ENCODE results near the gene LCLAT1. TPM values are rescaled to one million over a fixed set of nuclear protein-coding genes. Genes with fewer than 3 reads are reported as not detected.

Gene LCLAT1
- total and polyA plus RNA-seq, 2 of the 4 experiments (the other 2 are of a cell fraction) = 7.5 to 11.5 TPM

DNA sequence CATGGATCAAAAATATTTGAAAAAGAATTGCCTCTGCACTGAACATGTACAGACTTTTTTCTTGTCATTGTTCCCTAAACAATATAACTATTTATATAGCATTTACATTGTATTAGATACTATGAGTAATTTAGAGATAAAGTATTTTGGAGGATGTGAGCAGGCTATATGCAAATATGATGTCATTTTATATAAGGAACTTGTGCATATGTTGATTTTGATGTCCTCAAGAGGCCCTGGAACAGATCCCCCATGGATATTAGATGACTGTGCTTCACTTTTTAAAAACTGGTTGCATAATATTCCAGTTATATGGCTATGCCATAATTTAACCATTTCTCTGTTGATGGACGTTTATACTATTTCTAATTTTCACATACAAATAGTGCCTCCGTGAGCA is 16.5 kb downstream of the LCLAT1 start:
- Histone ChIP-seq H4K5ac (ENCODE audit: low read depth, low read length) (no peak overlapping the region), H3K56ac (ENCODE audit: extremely low read depth, insufficient read depth, low read length) (no peak overlapping the region), H3K79me1 (ENCODE audit: low read depth in 1 of 2, low read length in 2 of 2) (peaks cover 41 to 50% of the 10 kb centered on the region in 2 experiments), H3K4me1 (ENCODE audit: control insufficient read depth, insufficient read depth, low read length) (peaks cover 6% of the 10 kb centered on the region), H3K4me3 (ENCODE audit: insufficient read depth, low read depth, low read length) (no peak overlapping the region), H3K4me2 (ENCODE audit: low read depth, low read length) (no peak overlapping the region), H2BK20ac (ENCODE audit: low read depth, low read length) (no peak overlapping the region), H3K9me3 (ENCODE audit: control insufficient read depth, insufficient read depth, low read length) (no peaks in the 10 kb centered on the region), H4K8ac (ENCODE audit: low read depth in 2 of 2, low read length in 2 of 2) (no peak overlapping the region), H4K91ac (ENCODE audit: insufficient read depth, low read depth, low read length) (no peak overlapping the region), H2AK5ac (ENCODE audit: low read depth, low read length) (no peak overlapping the region), H3K9ac (ENCODE audit: low read depth, low read length) (no peak overlapping the region), H3K27me3 (ENCODE audit: control insufficient read depth, insufficient read depth, low read length) (no peaks in the 10 kb centered on the region), H2BK5ac (ENCODE audit: low read depth, low read length, poor library complexity, severe bottlenecking) (no peak overlapping the region), H2BK15ac (ENCODE audit: low read depth, low read length) (no peak overlapping the region), H2BK120ac (ENCODE audit: low read depth, low read length) (no peak overlapping the region), H3K9me1 (ENCODE audit: insufficient read depth, low read length) (peaks cover 4% of the 10 kb centered on the region; the same call in 1 of the 2 replicates), H2AFZ (replicated peaks; ENCODE audit: low read length, poor library complexity) (no peak overlapping the region), H3K27ac (ENCODE audit: insufficient read depth, low read length) (no peak overlapping the region), H3K23ac (ENCODE audit: low read depth, low read length) (no peak overlapping the region), H3K4ac (ENCODE audit: low read depth, low read length) (no peak overlapping the region), H3K14ac (replicated peaks; ENCODE audit: low read depth, low read length) (no peak overlapping the region), H4K20me1 (ENCODE audit: insufficient read depth, low read length) (no peaks in the 10 kb centered on the region), H3K18ac (ENCODE audit: low read depth, low read length) (no peak overlapping the region), H3K36me3 (ENCODE audit: control insufficient read depth, insufficient read depth, low read length) (no peaks in the 10 kb centered on the region; the same call in 1 of the 2 replicates), H2AK9ac (replicated peaks; ENCODE audit: low read depth, low read length, poor library complexity) (no peak overlapping the region)
- in situ Hi-C loops (cut with MboI; ENCODE audit: low sequenced_read_pairs) = no loop called here
- no CpG with 5 or more reads among the region's 2 CpGs for WGBS, 2 experiments (ENCODE audit: extremely low coverage in 2 of 2, insufficient read length in 1 of 2)
- no TSS peak for BruUV-seq (replicated peaks)
- intact Hi-C loops (cut with micrococcal nuclease) = no loop called here
- dilution Hi-C loops (cut with HindIII; ENCODE audit: low sequenced_read_pairs, unreplicated experiment) = no loop called here
- ChIA-PET CTCF (no interaction called here), POLR2A (ENCODE audit: unreplicated experiment) (no interaction called here)
- DNase-seq (no peak), ATAC-seq (ENCODE audit: low read depth) (no peak)
- TF ChIP-seq POLR2A (IDR thresholded peaks at IDR 0.05; ENCODE audit: low read depth, low read length) = no peak
- TF ChIP-seq, protein P1, sequence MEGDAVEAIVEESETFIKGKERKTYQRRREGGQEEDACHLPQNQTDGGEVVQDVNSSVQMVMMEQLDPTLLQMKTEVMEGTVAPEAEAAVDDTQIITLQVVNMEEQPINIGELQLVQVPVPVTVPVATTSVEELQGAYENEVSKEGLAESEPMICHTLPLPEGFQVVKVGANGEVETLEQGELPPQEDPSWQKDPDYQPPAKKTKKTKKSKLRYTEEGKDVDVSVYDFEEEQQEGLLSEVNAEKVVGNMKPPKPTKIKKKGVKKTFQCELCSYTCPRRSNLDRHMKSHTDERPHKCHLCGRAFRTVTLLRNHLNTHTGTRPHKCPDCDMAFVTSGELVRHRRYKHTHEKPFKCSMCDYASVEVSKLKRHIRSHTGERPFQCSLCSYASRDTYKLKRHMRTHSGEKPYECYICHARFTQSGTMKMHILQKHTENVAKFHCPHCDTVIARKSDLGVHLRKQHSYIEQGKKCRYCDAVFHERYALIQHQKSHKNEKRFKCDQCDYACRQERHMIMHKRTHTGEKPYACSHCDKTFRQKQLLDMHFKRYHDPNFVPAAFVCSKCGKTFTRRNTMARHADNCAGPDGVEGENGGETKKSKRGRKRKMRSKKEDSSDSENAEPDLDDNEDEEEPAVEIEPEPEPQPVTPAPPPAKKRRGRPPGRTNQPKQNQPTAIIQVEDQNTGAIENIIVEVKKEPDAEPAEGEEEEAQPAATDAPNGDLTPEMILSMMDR (conservative IDR thresholded peaks at IDR 0.05; ENCODE audit: low read depth, low read length) = no peak
- no peak for TF ChIP-seq MAZ (IDR thresholded peaks at IDR 0.05; ENCODE audit: borderline replicate concordance, low read depth, low read length)
- no peak for TF ChIP-seq RFX5 (IDR thresholded peaks at IDR 0.05; ENCODE audit: low read depth, low read length)
